ENCODE results near the gene ABI2.
"Not testable (repeated sequence)": the region's sequence is repeated elsewhere in the genome, so short reads cannot be mapped to it uniquely, and the experiment has no call there.

Gene ABI2

DNA sequence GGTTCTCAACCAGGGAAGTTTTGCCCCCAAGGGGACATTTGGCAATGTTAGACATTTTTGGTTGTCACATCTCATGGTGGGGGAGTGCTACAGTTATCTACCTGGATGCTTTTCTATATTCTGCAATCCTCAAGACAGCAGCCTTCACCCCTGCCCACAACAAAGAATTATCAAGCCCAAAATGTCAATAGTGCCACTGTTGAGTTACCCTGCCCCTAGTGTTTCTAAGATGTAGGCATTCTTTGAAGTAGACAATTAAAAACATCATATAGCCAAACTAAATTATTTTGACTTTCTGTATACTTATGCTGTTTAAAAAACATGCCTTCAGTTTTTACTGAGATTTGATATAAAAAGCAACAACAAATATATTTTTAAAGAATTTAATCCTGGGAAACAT is 48.0 kb downstream of the ABI2 start:
- TF ChIP-seq, protein P1, sequence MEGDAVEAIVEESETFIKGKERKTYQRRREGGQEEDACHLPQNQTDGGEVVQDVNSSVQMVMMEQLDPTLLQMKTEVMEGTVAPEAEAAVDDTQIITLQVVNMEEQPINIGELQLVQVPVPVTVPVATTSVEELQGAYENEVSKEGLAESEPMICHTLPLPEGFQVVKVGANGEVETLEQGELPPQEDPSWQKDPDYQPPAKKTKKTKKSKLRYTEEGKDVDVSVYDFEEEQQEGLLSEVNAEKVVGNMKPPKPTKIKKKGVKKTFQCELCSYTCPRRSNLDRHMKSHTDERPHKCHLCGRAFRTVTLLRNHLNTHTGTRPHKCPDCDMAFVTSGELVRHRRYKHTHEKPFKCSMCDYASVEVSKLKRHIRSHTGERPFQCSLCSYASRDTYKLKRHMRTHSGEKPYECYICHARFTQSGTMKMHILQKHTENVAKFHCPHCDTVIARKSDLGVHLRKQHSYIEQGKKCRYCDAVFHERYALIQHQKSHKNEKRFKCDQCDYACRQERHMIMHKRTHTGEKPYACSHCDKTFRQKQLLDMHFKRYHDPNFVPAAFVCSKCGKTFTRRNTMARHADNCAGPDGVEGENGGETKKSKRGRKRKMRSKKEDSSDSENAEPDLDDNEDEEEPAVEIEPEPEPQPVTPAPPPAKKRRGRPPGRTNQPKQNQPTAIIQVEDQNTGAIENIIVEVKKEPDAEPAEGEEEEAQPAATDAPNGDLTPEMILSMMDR (conservative IDR thresholded peaks at IDR 0.05; ENCODE audit: low read depth, low read length) = peak; percentile 8
- H3K4me3 ChIP-seq (ENCODE audit: low read length) = no peak overlapping the region
- no peak for DNase-seq (ENCODE audit: low read depth)

DNA sequence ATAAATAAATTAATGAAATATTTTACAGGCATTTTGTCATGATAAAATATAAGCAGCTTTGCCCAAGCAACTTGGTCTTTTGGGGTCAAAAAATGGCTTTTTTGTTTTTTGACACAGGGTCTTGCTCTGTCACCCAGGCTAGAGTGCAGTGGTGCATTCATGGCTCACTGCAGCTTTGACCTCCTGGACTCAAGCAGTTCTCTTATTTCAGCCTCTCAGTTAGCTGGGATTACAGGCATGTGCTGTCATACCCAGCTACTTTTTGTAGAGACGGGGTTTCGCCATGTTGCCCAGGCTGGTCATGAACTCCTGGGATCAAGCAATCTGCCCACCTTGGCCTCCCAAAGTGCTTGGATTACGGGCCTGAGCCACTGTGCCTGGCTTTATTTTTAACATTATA is 51.0 kb downstream of the ABI2 start:
- TF ChIP-seq, protein P1 (conservative IDR thresholded peaks at IDR 0.05; ENCODE audit: low read depth, low read length) = no peak
- no peak overlapping the region for H3K4me3 ChIP-seq (ENCODE audit: low read length)
- DNase-seq (ENCODE audit: low read depth) = no peak

DNA sequence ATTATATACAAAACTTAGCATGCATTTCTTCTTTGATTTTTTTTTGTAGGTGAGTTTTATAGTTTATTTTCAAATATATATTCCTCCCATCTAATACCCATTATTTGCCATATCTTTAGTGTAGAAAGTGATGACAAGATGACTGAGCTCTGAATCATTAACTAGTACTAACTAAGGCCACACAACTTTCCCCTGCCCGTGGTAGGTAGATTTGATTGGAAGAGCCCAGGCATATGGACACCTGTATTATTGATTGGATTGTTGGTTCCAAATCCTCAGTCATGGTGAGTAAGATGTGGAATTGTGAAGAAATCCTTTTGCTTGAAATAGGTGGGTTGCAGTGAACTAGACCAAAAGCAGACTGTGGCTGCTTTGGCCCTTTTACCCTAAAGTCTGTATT is 54.8 kb downstream of the ABI2 start:
- TF ChIP-seq, protein P1 (conservative IDR thresholded peaks at IDR 0.05; ENCODE audit: low read depth, low read length) = no peak
- DNase-seq (ENCODE audit: low read depth) = no peak
- H3K4me3 ChIP-seq (ENCODE audit: low read length) = no peak overlapping the region

DNA sequence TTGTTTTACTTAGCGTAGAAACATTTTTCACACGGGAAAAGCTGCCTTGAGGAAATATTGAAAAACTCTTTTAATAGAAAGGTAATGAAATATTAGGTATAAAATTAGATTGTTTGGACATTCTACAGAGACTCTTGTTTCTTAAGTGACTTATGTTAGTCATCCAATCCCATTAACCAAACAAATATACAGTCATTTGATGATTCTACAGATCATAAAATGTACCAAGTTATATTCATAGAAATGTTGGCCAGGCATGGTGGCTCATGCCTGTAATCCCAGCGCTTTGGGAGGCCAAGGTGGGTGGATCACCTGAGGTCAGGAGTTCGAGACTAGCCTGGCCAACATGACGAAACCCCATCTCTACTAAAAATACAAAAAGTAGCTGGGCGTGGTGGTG is 60.0 kb downstream of the ABI2 start:
- H3K4me3 ChIP-seq (ENCODE audit: low read length); DNase-seq (ENCODE audit: low read depth): not testable (repeated sequence)

DNA sequence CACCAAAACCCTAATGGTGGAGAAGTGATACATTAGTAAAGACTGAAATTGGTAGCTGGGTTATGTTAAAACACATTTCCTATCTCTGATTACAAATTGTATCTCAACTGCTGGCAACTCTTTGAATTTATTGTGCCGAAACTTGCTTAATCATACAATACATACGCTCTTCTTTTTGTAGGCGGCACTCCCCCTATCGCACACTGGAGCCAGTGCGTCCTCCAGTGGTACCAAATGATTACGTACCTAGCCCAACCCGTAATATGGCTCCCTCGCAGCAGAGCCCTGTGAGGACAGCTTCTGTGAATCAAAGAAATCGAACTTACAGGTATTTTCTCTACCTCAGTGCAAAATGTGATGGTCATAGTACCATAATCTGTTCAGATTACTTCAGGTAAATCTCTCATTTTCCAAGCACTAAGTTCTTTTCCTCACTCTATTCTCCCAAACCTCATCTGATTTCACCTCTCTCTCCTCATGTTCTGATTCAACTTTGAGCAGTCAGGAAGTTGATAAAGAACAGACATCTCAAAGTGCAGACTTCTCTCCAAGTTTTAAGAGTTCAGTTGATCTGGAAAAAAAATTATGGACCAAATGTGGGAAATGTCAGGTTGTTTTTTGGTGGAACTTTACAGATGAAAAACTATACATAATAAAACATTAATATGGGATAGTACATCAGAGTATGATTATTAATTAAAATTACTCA is 66.5 kb downstream of the ABI2 start:
- no peak overlapping the region for H3K4me3 ChIP-seq (ENCODE audit: low read length)
- no peak for DNase-seq (ENCODE audit: low read depth)
- TF ChIP-seq, protein P1 (conservative IDR thresholded peaks at IDR 0.05; ENCODE audit: low read depth, low read length) = no peak

DNA sequence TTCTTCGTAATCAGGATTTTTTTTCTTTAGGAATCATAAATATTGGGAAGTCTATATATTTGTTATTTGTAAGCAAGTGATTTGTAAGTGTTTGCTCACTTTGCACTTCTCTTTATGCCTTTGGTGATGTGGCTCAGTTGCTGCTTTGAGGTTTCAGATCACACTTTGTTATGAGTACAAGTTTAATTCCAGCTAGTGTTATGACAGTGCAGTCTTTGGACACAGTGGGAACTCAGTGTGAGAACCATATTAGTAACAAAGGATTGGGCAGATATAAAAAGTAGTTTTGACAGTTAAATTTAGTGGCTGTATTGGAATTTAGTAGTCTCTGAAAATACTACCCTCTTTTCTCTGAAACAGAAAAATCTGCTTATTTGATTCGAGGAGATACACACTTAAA is 67.7 kb downstream of the ABI2 start:
- TF ChIP-seq, protein P1 (conservative IDR thresholded peaks at IDR 0.05; ENCODE audit: low read depth, low read length) = no peak
- no peak for DNase-seq (ENCODE audit: low read depth)
- no peak overlapping the region for H3K4me3 ChIP-seq (ENCODE audit: low read length)

DNA sequence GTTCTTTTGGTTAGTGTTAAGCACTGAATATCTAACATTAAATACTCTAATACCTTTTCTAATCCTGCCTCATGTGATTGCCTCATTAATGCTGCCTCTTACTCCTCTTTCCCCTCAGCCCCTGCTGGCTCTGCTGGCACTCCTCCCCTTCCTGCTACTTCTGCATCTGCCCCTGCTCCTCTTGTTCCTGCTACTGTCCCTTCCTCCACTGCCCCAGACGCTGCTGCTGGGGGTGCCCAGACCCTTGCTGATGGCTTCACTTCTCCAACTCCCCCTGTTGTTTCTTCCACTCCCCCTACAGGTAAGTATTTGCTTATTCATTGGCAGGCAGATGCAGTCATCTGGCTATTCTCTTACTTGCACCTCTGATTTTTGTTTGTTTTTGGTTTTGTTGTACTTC is 68.5 kb downstream of the ABI2 start:
- peak; percentile 59 for DNase-seq (ENCODE audit: low read depth)

More for the DNA sequence above, 68.5 kb downstream of the ABI2 start:
- H3K4me3 ChIP-seq (ENCODE audit: low read length) = no peak overlapping the region
- TF ChIP-seq, protein P1 (conservative IDR thresholded peaks at IDR 0.05; ENCODE audit: low read depth, low read length) = peak; percentile 47

All from retinal pigment epithelial cell (primary cell).